ENCODE results near the gene ADD1.

ADD1 gene

GRCh38 chr4:2802618-2803531 lies 40.8 kb upstream of the ADD1 start:
- Mint-ChIP-seq H3K27me3 (no peaks in the 10 kb centered on the region), H3K27ac (no peak overlapping the region), H3K36me3 (ENCODE audit: low read depth) (no peaks in the 10 kb centered on the region), H3K9me3 (no peaks in the 10 kb centered on the region), H3K4me1 (peaks cover 50% of the 10 kb centered on the region), H3K4me3 (no peak overlapping the region)
- ATAC-seq (no peak), DNase-seq (no peak)

- H3K4me1 Mint-ChIP-seq = peaks cover 40% of the 10 kb centered on the region
- no peak for DNase-seq
- no peak overlapping the region for H3K4me3 Mint-ChIP-seq
- no peaks in the 10 kb centered on the region for H3K27me3 Mint-ChIP-seq
- no peaks in the 10 kb centered on the region for H3K36me3 Mint-ChIP-seq (ENCODE audit: low read depth)
- no peaks in the 10 kb centered on the region for H3K9me3 Mint-ChIP-seq
- ATAC-seq = no peak
- H3K27ac Mint-ChIP-seq = no peak overlapping the region
Measured at GRCh38 chr4:2803624-2804448, 39.8 kb upstream of the ADD1 start.

- DNase-seq (no peak), ATAC-seq (no peak)
- H3K36me3 Mint-ChIP-seq (ENCODE audit: low read depth) = no peaks in the 10 kb centered on the region
- no peak overlapping the region for H3K27ac Mint-ChIP-seq
- H3K27me3 Mint-ChIP-seq = no peaks in the 10 kb centered on the region
- H3K4me1 Mint-ChIP-seq = peaks cover 37% of the 10 kb centered on the region
- H3K9me3 Mint-ChIP-seq = no peaks in the 10 kb centered on the region
- no peak overlapping the region for H3K4me3 Mint-ChIP-seq
Measured at GRCh38 chr4:2804449-2804972, 39.1 kb upstream of the ADD1 start.

GRCh38 chr4:2804973-2805501 lies 38.6 kb upstream of the ADD1 start:
- Mint-ChIP-seq H3K4me1 (peaks cover 34% of the 10 kb centered on the region), H3K9me3 (no peaks in the 10 kb centered on the region), H3K36me3 (ENCODE audit: low read depth) (no peaks in the 10 kb centered on the region), H3K4me3 (no peak overlapping the region), H3K27me3 (no peaks in the 10 kb centered on the region), H3K27ac (no peak overlapping the region)
- DNase-seq (no peak), ATAC-seq (no peak)

GRCh38 chr4:2805712-2806389 lies 37.8 kb upstream of the ADD1 start:
- ATAC-seq (no peak), DNase-seq (no peak)
- Mint-ChIP-seq H3K4me1 (peaks cover 27% of the 10 kb centered on the region), H3K27me3 (no peaks in the 10 kb centered on the region), H3K9me3 (no peaks in the 10 kb centered on the region), H3K4me3 (no peak overlapping the region), H3K36me3 (ENCODE audit: low read depth) (no peaks in the 10 kb centered on the region), H3K27ac (no peak overlapping the region)

- no peak overlapping the region for H3K4me3 Mint-ChIP-seq
- ATAC-seq (peak; percentile 6), DNase-seq (no peak)
- no peaks in the 10 kb centered on the region for H3K9me3 Mint-ChIP-seq
- no peaks in the 10 kb centered on the region for H3K27me3 Mint-ChIP-seq
- no peak overlapping the region for H3K27ac Mint-ChIP-seq
- H3K4me1 Mint-ChIP-seq = peaks cover 24% of the 10 kb centered on the region
- no peaks in the 10 kb centered on the region for H3K36me3 Mint-ChIP-seq (ENCODE audit: low read depth)
Measured at GRCh38 chr4:2806390-2807355, 37.0 kb upstream of the ADD1 start.

GRCh38 chr4:2807571-2807970 lies 36.1 kb upstream of the ADD1 start:
- Mint-ChIP-seq H3K27me3 (no peaks in the 10 kb centered on the region), H3K4me3 (no peak overlapping the region), H3K36me3 (ENCODE audit: low read depth) (no peaks in the 10 kb centered on the region), H3K9me3 (no peaks in the 10 kb centered on the region), H3K4me1 (peaks cover 26% of the 10 kb centered on the region), H3K27ac (no peak overlapping the region)
- DNase-seq (no peak), ATAC-seq (no peak)

GRCh38 chr4:2808001-2808400 lies 35.6 kb upstream of the ADD1 start:
- Mint-ChIP-seq H3K4me1 (peaks cover 26% of the 10 kb centered on the region), H3K27me3 (no peaks in the 10 kb centered on the region), H3K4me3 (no peak overlapping the region), H3K36me3 (ENCODE audit: low read depth) (no peaks in the 10 kb centered on the region), H3K27ac (no peak overlapping the region), H3K9me3 (no peaks in the 10 kb centered on the region)
- ATAC-seq (no peak), DNase-seq (no peak)

- Mint-ChIP-seq H3K36me3 (ENCODE audit: low read depth) (peaks cover 10% of the 10 kb centered on the region), H3K4me3 (no peak overlapping the region), H3K27ac (peak overlapping the region; percentile 59), H3K4me1 (peaks cover 38% of the 10 kb centered on the region), H3K27me3 (no peaks in the 10 kb centered on the region), H3K9me3 (no peaks in the 10 kb centered on the region)
- DNase-seq (no peak), ATAC-seq (no peak)
Measured at GRCh38 chr4:2809610-2810180, 33.9 kb upstream of the ADD1 start.

GRCh38 chr4:2810388-2810787 lies 33.3 kb upstream of the ADD1 start:
- Mint-ChIP-seq H3K4me3 (no peak overlapping the region), H3K4me1 (peaks cover 40% of the 10 kb centered on the region), H3K27me3 (no peaks in the 10 kb centered on the region), H3K36me3 (ENCODE audit: low read depth) (peaks cover 17% of the 10 kb centered on the region), H3K9me3 (no peaks in the 10 kb centered on the region), H3K27ac (no peak overlapping the region)
- DNase-seq (no peak), ATAC-seq (no peak)

GRCh38 chr4:2811830-2812611 lies 31.6 kb upstream of the ADD1 start:
- Mint-ChIP-seq H3K9me3 (no peaks in the 10 kb centered on the region), H3K27me3 (no peaks in the 10 kb centered on the region), H3K4me1 (peaks cover 49% of the 10 kb centered on the region), H3K27ac (peak overlapping the region; percentile 98), H3K4me3 (peak overlapping the region; percentile 90), H3K36me3 (ENCODE audit: low read depth) (peaks cover 32% of the 10 kb centered on the region)
- DNase-seq (peak; percentile 73), ATAC-seq (peak; percentile 78)

GRCh38 chr4:2812612-2813354 lies 30.9 kb upstream of the ADD1 start:
- H3K36me3 Mint-ChIP-seq (ENCODE audit: low read depth) = peaks cover 35% of the 10 kb centered on the region
- H3K4me3 Mint-ChIP-seq = peak overlapping the region; percentile 90
- H3K9me3 Mint-ChIP-seq = no peaks in the 10 kb centered on the region
- H3K27me3 Mint-ChIP-seq = no peaks in the 10 kb centered on the region
- peak overlapping the region; percentile 98 for H3K27ac Mint-ChIP-seq
- peaks cover 55% of the 10 kb centered on the region for H3K4me1 Mint-ChIP-seq
- DNase-seq (no peak), ATAC-seq (peak; percentile 8)
